HCT116 (cell line): ENCODE measurements around the gene ADD1.

Source experiments
- EZH2 ChIP-seq: fragments of 200-600 bp; sonication (generic); IDR thresholded peaks from 2 replicates; pipeline ENCODE4 v1.6.1; 2017; ENCODE audit warnings: antibody characterized with exemption, mixed run types
- POLR2A ChIP-seq: IDR thresholded peaks from 2 replicates; pipeline ENCODE4 v1.7.0; 2011; ENCODE audit warnings: borderline replicate concordance; ENCODE audit not compliant: insufficient read depth, insufficient read length; ENCODE audit errors: extremely low read depth
- POLR2AphosphoS5 ChIP-seq: IDR thresholded peaks from 2 replicates; pipeline ENCODE4 v1.6.1; 2011; ENCODE audit warnings: mild to moderate bottlenecking, low read depth, low read length, moderate library complexity
- SIN3A ChIP-seq: IDR thresholded peaks from 2 replicates; pipeline ENCODE4 v1.6.1; 2012; ENCODE audit warnings: low read depth
- SP1 ChIP-seq: IDR thresholded peaks from 2 replicates; pipeline ENCODE4 v1.6.1; 2012; ENCODE audit warnings: low read depth
- SRF ChIP-seq: IDR thresholded peaks from 2 replicates; pipeline ENCODE4 v1.6.1; 2012; ENCODE audit warnings: low read depth
- YY1 ChIP-seq: IDR thresholded peaks from 2 replicates; pipeline ENCODE4 v1.6.1; 2011; ENCODE audit warnings: low read length, low read depth, moderate library complexity, mild to moderate bottlenecking; ENCODE audit not compliant: insufficient replicate concordance; ENCODE audit errors: extremely low read depth
- TF ChIP-seq, protein P1 (sequence below), 3 experiments: fragments of 200-600 bp in 1 of 3; sonication (generic) in 1 of 3; IDR thresholded peaks in 2 of 3; conservative IDR thresholded peaks in 1 of 3; 2 replicates each; pipeline ENCODE4 v1.5.1; 2012 to 2017; ENCODE audit warnings: low read depth in 2 of 3, low read length in 2 of 3, antibody characterized with exemption in 1 of 3, borderline replicate concordance in 1 of 3, control low read depth in 1 of 3, mild to moderate bottlenecking in 1 of 3, mixed read lengths in 1 of 3, mixed run types in 1 of 3, moderate library complexity in 1 of 3; ENCODE audit not compliant: insufficient read depth in 1 of 3
- TF ChIP-seq, protein P2 (sequence below): IDR thresholded peaks from 2 replicates; pipeline ENCODE4 v1.6.1; 2011; ENCODE audit warnings: mild to moderate bottlenecking, low read length, moderate library complexity; ENCODE audit not compliant: insufficient replicate concordance; ENCODE audit errors: extremely low read depth

DNA sequence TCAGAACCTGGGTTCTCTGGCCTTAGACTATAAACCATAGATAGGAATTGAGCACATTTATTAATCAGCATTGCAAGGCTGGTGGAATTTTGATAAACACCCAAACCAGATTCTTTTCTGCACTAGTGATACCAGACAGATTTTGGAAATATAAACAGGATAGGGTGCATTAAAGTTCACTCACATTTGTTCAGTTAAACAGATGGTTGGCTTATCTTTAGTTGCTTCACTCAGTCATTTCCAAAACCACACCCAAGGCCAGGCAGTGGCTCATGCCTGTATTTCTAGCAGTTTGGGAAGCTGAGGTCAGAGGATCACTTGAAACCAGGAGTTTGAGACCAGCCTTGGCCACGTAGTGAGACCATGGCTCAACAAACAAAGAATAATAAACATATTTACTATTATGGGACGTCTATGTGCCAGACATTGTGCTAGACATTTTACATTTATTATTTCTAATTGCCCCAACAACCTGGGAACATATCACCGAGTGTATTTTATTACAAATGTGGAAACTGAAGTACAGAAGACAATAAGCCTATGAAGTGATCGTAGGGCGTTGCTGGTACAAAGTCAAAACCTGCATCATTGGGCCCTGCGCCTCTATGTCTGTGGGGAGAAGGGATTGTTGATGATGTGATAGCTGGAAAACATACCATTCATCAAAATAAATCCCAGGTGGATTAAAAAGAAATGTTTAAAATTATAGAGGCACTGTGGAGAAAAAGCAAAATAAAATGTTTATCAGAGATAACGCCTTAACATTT is 15.0 kb downstream of the ADD1 start:
- TF ChIP-seq, protein P1, sequence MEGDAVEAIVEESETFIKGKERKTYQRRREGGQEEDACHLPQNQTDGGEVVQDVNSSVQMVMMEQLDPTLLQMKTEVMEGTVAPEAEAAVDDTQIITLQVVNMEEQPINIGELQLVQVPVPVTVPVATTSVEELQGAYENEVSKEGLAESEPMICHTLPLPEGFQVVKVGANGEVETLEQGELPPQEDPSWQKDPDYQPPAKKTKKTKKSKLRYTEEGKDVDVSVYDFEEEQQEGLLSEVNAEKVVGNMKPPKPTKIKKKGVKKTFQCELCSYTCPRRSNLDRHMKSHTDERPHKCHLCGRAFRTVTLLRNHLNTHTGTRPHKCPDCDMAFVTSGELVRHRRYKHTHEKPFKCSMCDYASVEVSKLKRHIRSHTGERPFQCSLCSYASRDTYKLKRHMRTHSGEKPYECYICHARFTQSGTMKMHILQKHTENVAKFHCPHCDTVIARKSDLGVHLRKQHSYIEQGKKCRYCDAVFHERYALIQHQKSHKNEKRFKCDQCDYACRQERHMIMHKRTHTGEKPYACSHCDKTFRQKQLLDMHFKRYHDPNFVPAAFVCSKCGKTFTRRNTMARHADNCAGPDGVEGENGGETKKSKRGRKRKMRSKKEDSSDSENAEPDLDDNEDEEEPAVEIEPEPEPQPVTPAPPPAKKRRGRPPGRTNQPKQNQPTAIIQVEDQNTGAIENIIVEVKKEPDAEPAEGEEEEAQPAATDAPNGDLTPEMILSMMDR (IDR thresholded peaks at IDR 0.05 in 2 of 3, conservative IDR thresholded peaks at IDR 0.05 in 1 of 3; ENCODE audit: borderline replicate concordance in 1 of 3, insufficient read depth in 1 of 3, low read depth in 2 of 3, low read length in 2 of 3), result no peak
- TF ChIP-seq YY1, result no peak
- no peak for TF ChIP-seq POLR2A
- no peak for TF ChIP-seq EZH2
- no peak for TF ChIP-seq SRF
- TF ChIP-seq POLR2AphosphoS5, result no peak
- no peak for TF ChIP-seq SIN3A
- TF ChIP-seq, protein P2, sequence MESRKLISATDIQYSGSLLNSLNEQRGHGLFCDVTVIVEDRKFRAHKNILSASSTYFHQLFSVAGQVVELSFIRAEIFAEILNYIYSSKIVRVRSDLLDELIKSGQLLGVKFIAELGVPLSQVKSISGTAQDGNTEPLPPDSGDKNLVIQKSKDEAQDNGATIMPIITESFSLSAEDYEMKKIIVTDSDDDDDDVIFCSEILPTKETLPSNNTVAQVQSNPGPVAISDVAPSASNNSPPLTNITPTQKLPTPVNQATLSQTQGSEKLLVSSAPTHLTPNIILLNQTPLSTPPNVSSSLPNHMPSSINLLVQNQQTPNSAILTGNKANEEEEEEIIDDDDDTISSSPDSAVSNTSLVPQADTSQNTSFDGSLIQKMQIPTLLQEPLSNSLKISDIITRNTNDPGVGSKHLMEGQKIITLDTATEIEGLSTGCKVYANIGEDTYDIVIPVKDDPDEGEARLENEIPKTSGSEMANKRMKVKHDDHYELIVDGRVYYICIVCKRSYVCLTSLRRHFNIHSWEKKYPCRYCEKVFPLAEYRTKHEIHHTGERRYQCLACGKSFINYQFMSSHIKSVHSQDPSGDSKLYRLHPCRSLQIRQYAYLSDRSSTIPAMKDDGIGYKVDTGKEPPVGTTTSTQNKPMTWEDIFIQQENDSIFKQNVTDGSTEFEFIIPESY, result no peak
- no peak for TF ChIP-seq SP1
